Ovary (tissue), 3 donors: Measurements from ENCODE around the gene TTLL5.

Source experiments
- EP300 ChIP-seq: sonication (generic); formaldehyde crosslinking; IDR thresholded peaks from one replicate; pipeline ENCODE4 v1.6.1; 2017; ENCODE audit warnings: antibody characterized with exemption
- POLR2A ChIP-seq: fragments of 450-650 bp; IDR thresholded peaks from one replicate; pipeline ENCODE4 v1.6.1; 2017; ENCODE audit warnings: antibody characterized with exemption, mild to moderate bottlenecking, moderate library complexity
- TF ChIP-seq, protein P1 (sequence below), 3 donors: fragments of 450-650 bp in 2 of 3; fragments of 200-600 bp in 1 of 3; IDR thresholded peaks; one replicate each; pipeline versions ENCODE4 v1.5.1 to v1.8.0; 2016 to 2022; ENCODE audit warnings: antibody characterized with exemption in 3 of 3, mild to moderate bottlenecking in 1 of 3
- donor health status: DM: no; HTN: no; CAD: no.

DNA sequence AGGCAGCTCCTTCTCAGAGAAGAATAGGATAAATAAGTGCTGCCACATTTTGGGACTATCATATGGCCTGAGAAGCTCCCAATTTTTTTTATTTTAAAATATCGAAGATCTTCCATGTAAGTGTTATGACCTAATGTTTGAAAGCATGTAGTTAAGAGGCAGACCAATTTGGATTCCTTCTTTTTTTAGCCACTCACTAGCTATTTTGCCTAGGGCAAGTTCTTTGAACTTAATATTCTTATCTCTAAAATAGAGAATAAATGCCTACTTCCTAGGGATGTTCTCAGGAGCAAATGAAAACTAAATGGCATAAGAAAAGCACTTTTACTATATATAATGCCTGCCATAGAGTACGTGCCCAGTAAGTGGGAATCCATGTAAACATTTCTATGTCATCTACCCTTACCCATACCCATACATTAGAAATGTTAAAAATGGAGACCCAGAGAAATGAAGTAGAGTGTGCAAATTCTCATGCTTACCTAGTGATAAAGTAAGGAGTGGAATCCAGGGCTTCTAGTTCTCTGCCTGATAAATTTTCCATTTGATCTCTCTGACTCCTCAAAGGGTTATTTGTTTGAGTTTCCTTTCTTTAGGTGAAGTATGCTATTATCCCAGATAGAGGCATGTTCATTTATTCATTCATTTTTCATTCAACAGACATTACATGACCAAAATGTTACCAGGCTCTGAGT, 172.4 kb downstream of the TTLL5 start:
- TF ChIP-seq, protein P1, sequence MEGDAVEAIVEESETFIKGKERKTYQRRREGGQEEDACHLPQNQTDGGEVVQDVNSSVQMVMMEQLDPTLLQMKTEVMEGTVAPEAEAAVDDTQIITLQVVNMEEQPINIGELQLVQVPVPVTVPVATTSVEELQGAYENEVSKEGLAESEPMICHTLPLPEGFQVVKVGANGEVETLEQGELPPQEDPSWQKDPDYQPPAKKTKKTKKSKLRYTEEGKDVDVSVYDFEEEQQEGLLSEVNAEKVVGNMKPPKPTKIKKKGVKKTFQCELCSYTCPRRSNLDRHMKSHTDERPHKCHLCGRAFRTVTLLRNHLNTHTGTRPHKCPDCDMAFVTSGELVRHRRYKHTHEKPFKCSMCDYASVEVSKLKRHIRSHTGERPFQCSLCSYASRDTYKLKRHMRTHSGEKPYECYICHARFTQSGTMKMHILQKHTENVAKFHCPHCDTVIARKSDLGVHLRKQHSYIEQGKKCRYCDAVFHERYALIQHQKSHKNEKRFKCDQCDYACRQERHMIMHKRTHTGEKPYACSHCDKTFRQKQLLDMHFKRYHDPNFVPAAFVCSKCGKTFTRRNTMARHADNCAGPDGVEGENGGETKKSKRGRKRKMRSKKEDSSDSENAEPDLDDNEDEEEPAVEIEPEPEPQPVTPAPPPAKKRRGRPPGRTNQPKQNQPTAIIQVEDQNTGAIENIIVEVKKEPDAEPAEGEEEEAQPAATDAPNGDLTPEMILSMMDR (IDR thresholded peaks at IDR 0.05) = no peak
- TF ChIP-seq EP300 (no peak), POLR2A (no peak)
